Nephron progenitor cell (in vitro differentiated cells): Measurements from ENCODE around the gene EFEMP1.

ENCODE experiments used
- DNase-seq: peaks from one replicate; pipeline ENCODE4 v3.0.0; 2021
- H3K27ac Mint-ChIP-seq: 2 replicates; pipeline ENCODE4 v1.8.0; 2021; ENCODE audit warnings: mild to moderate bottlenecking, moderate library complexity, mixed read lengths
- H3K27me3 Mint-ChIP-seq: 2 replicates; pipeline ENCODE4 v1.8.0; 2021; ENCODE audit warnings: mild to moderate bottlenecking, low read depth, mixed read lengths; ENCODE audit not compliant: poor library complexity
- H3K36me3 Mint-ChIP-seq: 2 replicates; pipeline ENCODE4 v1.8.0; 2021; ENCODE audit warnings: low read depth, mixed read lengths
- H3K4me1 Mint-ChIP-seq: 2 replicates; pipeline ENCODE4 v1.8.0; 2021; ENCODE audit warnings: mixed read lengths
- H3K4me3 Mint-ChIP-seq: 2 replicates; pipeline ENCODE4 v1.8.0; 2021; ENCODE audit warnings: mild to moderate bottlenecking, moderate library complexity, mixed read lengths
- H3K9me3 Mint-ChIP-seq: 2 replicates; pipeline ENCODE4 v1.8.0; 2021; ENCODE audit warnings: mild to moderate bottlenecking, moderate library complexity, mixed read lengths
- CTCF ChIP-seq: fragments of 200-600 bp; sonication (generic); IDR thresholded peaks from 2 replicates; pipeline ENCODE4 v1.5.0; 2021; ENCODE audit warnings: antibody characterized with exemption

EFEMP1 gene

GRCh38 chr2:55929476-55929875, 5.9 kb upstream of the EFEMP1 start:
- H3K27me3 Mint-ChIP-seq: peaks cover 19% of the 10 kb centered on the region
- no peaks in the 10 kb centered on the region for H3K4me1 Mint-ChIP-seq
- no peaks in the 10 kb centered on the region for H3K36me3 Mint-ChIP-seq
- no peak for DNase-seq
- no peaks in the 10 kb centered on the region for H3K9me3 Mint-ChIP-seq
- TF ChIP-seq CTCF: no peak
- H3K27ac Mint-ChIP-seq: no peak overlapping the region
- no peak overlapping the region for H3K4me3 Mint-ChIP-seq

- Mint-ChIP-seq H3K27ac (no peak overlapping the region), H3K4me1 (peaks cover 7% of the 10 kb centered on the region)
Observed at GRCh38 chr2:55926974-55927373, 3.4 kb upstream of the EFEMP1 start.

GRCh38 chr2:55926246-55926645, 2.7 kb upstream of the EFEMP1 start:
- H3K9me3 Mint-ChIP-seq: no peaks in the 10 kb centered on the region
- H3K36me3 Mint-ChIP-seq: no peaks in the 10 kb centered on the region
- no peak for DNase-seq
- peaks cover 24% of the 10 kb centered on the region for H3K27me3 Mint-ChIP-seq
- peaks cover 10% of the 10 kb centered on the region for H3K4me1 Mint-ChIP-seq
- H3K4me3 Mint-ChIP-seq: no peak overlapping the region
- TF ChIP-seq CTCF: no peak
- H3K27ac Mint-ChIP-seq: no peak overlapping the region

More at GRCh38 chr2:55926974-55927373, 3.4 kb upstream of the EFEMP1 start:
- Mint-ChIP-seq H3K36me3 (no peaks in the 10 kb centered on the region), H3K9me3 (no peaks in the 10 kb centered on the region), H3K4me3 (no peak overlapping the region), H3K27me3 (peaks cover 26% of the 10 kb centered on the region)
- DNase-seq: no peak
- TF ChIP-seq CTCF: no peak

GRCh38 chr2:55923982-55924321, 370 bp upstream of the EFEMP1 start:
- no peak for DNase-seq
- no peak for TF ChIP-seq CTCF
- Mint-ChIP-seq H3K4me3 (peak overlapping the region; percentile 87), H3K36me3 (no peaks in the 10 kb centered on the region), H3K4me1 (peaks cover 10% of the 10 kb centered on the region), H3K9me3 (no peaks in the 10 kb centered on the region), H3K27me3 (peaks cover 21% of the 10 kb centered on the region), H3K27ac (no peak overlapping the region)

- H3K4me3 Mint-ChIP-seq: peak overlapping the region; percentile 87
- peaks cover 21% of the 10 kb centered on the region for H3K27me3 Mint-ChIP-seq
- H3K9me3 Mint-ChIP-seq: no peaks in the 10 kb centered on the region
- peaks cover 10% of the 10 kb centered on the region for H3K4me1 Mint-ChIP-seq
- H3K36me3 Mint-ChIP-seq: no peaks in the 10 kb centered on the region
- DNase-seq: peak; percentile 16
- H3K27ac Mint-ChIP-seq: peak overlapping the region; percentile 10
- no peak for TF ChIP-seq CTCF
Observed at GRCh38 chr2:55922291-55922907, 1.2 kb downstream of the EFEMP1 start.

GRCh38 chr2:55919574-55919973, 4.0 kb downstream of the EFEMP1 start:
- H3K27me3 Mint-ChIP-seq: peaks cover 12% of the 10 kb centered on the region
- H3K36me3 Mint-ChIP-seq: no peaks in the 10 kb centered on the region
- TF ChIP-seq CTCF: no peak
- H3K9me3 Mint-ChIP-seq: no peaks in the 10 kb centered on the region
- peaks cover 10% of the 10 kb centered on the region for H3K4me1 Mint-ChIP-seq
- H3K27ac Mint-ChIP-seq: no peak overlapping the region
- no peak overlapping the region for H3K4me3 Mint-ChIP-seq
- DNase-seq: no peak
